ENCODE data around the gene METTL1.

The METTL1 gene

DNA sequence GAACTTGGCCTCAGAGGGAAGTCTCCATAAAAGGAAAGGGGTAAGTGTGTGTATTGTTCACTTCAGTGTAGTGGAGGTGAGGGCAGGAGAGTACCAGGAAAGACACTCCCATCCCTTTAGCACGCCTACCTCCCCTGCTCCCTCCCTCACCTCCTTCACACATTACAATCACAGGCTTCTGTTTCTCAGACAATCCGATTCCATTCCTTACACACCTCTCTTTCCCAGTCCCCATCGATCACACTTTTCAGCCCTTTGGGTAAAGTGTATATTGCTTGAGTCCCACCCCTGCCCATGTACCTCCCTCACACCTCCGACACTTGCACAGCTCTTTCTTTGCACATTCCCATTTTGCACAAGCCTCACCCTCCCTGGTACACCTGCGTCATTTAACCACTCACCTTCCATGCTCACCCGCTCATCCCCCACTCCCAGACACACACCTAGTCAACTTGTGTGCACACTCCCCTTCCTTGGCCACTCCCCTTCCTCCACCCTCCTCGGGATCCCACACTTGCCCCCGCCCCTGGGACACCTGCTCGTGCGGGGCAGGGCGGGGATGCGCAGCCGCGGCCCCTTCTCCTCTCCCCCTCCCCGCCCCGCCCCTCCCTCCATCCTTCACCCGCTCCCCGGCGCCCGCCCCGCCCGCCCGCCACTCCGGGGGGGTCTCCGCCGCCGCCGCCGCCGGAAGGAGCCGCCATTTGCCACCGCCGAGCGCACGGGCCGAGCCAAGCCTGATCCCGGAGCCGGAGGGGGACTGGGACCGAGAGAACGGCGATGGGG, 17.3 kb downstream of the METTL1 start, which contains the start of gene MARCHF9:
Gene MARCHF9, plus strand, starts transcription at position 693 of the 783 bp plus-strand sequence. CDS start 426 bp downstream, outside the sequence.
- in situ Hi-C loops (cut with MboI; ENCODE audit: low sequenced_read_pairs), result no loop called here

DNA sequence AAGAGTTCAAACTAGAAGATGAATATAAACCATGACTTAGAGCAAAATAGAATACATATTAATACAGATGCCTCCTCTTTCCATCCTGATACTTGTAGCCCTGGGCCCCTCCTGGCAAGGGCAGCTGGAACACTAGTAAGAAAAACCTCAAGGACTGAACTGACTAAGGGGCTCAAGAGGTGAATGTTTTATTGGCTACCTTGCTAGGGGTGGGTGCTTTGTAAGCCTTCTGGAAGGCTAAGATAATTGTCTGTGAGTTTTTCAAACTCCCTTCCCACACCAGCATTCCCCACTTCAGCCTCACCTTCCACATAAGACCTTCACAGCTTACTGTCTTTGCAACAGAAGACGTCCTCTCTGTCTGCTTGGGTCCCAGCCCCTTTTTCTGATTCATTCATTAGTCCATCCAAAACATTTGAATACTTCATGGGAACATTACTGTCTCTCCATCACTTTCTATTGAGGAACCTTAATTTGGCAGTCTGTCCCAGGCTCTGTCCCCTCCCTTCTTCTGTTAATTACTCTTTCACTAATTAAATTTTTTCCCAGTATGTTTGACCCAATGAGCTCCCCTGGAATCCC, 18.1 kb downstream of the METTL1 start:
- in situ Hi-C loops (cut with MboI; ENCODE audit: low sequenced_read_pairs), result no loop called here

DNA sequence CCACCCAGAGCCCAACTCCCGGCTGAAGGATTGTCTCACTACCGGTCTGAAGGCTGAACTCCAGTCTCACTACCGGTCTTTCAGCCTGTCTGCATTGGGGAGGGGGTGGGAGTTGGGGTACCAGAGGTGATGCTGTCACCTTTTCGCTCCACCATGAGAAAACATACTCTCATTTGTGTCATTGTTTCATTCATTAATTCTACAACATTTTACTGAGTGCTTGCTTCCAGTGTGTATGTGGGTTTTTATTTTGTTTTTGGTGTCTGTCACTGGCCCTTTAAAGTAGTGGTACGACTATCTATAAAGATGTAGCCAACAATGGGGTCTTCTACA, 19.3 kb downstream of the METTL1 start:
- in situ Hi-C loops (cut with MboI; ENCODE audit: low sequenced_read_pairs), result no loop called here

DNA sequence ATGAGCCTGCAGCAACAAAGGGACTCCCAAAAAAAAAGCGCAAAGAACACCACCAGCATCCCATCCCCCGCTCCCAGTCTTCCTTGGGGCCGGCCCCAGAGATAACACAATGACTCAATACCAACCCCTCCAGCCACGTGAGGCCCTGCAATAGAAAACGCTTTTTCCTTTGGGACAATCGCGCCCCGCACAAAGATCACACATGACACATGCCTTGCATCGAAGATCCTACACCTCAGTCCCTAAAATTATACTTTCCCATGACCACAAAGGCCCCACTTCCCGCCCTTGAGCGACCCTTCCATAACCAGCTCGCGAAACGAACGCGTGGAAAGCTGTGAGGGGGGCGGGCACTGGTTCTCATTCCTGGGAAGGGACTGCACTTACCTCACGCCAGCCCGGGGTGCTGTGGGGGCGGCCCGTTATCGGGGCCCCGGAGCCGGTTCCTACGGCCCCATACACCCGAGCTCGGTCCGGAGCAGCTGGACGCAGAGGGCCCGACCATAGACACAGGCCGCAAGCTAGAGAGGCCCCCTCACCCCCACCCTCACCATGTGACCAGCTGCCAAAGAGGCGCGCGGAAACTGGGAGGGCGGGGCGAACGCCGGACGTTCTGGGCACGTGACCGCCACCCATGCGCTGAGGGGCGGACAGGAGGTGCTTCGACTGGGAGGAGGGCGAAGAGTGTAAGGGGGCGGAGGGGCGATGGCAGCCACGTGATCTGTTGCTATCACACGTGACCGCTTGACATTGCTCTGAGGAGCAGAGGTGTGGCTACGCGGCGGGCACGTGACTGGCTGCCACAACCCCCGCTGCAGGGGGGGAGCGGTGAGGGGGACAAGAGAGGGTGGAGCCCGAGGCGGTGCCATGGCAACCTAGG, 19.9 kb downstream of the METTL1 start, which contains the start of gene CDK4:
Gene CDK4, minus strand, starts transcription at position 523 of the 880 bp plus-strand sequence. CDS start 593 bp downstream, outside the sequence.
- in situ Hi-C loops (cut with MboI; ENCODE audit: low sequenced_read_pairs), result no loop called here

DNA sequence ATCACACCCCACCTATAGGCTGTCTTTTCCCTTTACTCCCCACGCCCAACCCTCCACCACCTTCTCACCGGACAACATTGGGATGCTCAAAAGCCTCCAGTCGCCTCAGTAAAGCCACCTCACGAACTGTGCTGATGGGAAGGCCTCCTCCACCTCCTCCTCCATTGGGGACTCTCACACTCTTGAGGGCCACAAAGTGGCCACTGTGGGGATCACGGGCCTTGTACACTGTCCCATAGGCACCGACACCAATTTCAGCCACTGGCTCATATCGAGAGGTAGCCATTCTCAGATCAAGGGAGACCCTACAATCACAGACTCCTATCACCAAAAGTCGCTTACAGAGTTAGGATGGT, 20.5 kb downstream of the METTL1 start:
- in situ Hi-C loops (cut with MboI; ENCODE audit: low sequenced_read_pairs), result no loop called here

DNA sequence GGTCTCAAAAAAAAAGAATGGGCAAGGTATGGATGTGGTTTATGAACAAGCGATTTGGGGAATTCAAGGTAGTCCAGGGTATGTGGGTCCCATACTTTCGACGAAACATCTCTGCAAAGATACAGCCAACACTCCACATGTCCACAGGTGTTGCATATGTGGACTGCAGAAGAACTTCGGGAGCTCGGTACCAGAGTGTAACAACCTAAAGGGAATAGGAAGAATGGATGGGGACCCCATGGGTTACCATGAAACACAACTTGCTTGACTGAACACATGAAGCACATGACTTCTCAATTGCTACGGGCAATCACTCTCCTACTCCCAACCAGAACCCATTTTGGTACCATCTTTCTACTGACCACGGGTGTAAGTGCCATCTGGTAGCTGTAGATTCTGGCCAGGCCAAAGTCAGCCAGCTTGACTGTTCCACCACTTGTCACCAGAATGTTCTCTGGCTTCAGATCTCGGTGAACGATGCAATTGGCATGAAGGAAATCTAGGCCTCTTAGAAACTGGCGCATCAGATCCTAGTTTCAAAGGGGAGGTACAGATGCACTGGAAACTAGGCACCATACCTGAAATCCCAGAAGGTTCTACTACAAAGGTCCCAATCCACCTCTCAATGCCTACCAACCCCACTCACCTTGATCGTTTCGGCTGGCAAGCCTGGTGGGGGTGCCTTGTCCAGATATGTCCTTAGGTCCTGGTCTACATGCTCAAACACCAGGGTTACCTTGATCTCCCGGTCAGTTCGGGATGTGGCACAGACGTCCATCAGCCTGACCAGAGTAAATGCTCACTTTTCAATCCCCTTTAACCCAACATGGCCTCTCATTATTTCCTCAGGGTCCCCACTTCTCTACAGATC, 21.1 kb downstream of the METTL1 start:
- in situ Hi-C loops (cut with MboI; ENCODE audit: low sequenced_read_pairs), result no loop called here

DNA sequence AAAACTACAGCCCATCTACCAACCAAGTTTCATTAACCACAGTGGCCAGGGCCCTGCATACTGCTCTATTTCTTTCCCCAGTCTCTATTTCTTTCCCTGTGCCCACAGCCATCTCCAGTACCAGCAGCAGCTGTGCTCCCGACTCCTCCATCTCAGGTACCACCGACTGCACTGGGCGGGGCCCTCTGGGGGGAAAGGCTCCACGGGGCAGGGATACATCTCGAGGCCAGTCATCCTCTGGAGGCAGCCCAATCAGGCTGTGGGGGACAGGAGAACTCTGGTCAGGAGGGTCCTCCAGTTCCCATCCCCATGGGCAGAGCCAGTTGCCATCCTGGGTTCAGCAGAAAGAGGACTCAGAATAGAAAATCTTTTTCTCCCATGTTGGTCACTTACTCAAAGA, 22.8 kb downstream of the METTL1 start:
- in situ Hi-C loops (cut with MboI; ENCODE audit: low sequenced_read_pairs), result no loop called here

DNA sequence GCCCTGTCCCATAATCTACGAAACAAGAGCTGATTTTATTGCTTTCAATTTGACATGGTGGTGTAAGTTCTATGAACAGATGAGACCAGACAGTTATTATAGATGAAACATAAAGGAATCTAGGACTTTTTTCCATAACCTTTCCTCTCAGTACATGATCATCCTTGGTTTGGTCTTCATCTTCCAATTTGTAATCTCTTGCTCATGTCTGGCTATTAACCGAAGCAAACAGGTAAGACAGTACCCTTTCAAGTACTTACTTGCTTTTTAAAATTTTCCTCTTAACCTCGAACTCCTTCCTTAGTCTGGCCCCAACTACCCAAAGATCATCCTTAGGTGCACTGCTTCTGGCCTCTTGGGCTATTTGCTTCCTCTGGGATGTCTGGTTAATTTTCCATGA, 25.9 kb downstream of the METTL1 start:
- in situ Hi-C loops (cut with MboI; ENCODE audit: low sequenced_read_pairs), result no loop called here

DNA sequence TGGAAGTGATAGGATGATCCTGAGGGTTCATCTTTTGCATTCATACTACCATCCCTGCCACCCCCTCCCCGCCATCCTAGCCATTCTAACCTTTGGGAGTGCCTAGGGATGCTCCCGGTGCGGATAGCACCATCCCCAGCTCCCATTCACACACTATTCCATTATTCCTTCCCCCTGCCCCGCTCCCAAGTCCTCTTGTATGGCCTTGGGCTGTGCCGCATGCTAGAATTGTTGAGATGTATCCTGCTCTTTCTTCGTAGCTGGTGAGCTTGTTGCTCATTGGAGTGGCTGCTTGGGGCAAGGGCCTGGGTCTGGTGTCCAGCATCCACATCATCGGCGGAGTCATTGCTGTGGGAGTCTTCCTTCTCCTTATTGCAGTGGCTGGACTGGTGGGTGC, 26.4 kb downstream of the METTL1 start:
- in situ Hi-C loops (cut with MboI; ENCODE audit: low sequenced_read_pairs), result no loop called here

DNA sequence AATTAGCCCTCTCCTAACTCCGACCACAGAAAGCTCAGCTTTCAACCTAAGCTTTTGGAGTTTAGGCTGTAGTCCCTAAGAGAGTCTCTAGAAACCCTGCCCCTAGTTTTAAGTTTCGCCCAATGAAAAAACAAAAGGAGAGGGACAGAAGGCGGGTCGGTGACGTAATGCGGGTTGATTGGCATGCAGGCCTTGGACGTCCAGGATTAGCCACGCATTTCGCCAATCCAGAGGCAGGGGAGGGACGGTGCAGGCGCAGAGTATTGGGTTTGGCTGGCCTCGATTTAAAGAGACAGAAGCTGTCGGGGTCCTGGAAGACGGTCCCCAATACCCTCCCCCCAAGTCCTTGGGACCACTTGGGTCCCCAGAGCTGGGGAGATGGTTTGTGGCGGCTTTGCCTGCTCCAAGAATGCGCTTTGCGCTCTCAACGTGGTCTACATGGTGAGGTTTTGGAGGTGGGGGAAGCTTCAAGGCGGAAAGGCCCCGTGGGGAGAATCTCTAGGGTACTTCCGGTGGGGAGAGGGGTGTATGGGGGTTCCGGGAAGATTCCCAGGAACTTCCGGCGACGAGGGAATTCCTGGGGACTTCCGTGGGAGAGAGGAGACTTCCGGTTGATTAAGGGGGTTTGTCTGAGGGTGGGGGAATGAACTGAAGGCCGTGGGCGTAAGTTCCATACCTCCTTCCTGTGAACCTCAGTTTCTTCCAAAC, 27.0 kb downstream of the METTL1 start, which contains the start of gene TSPAN31:
Gene TSPAN31, plus strand, starts transcription at position 263 of the 708 bp plus-strand sequence. Its CDS starts 116 bp downstream, at position 379.
- in situ Hi-C loops (cut with MboI; ENCODE audit: low sequenced_read_pairs), result no loop called here

DNA sequence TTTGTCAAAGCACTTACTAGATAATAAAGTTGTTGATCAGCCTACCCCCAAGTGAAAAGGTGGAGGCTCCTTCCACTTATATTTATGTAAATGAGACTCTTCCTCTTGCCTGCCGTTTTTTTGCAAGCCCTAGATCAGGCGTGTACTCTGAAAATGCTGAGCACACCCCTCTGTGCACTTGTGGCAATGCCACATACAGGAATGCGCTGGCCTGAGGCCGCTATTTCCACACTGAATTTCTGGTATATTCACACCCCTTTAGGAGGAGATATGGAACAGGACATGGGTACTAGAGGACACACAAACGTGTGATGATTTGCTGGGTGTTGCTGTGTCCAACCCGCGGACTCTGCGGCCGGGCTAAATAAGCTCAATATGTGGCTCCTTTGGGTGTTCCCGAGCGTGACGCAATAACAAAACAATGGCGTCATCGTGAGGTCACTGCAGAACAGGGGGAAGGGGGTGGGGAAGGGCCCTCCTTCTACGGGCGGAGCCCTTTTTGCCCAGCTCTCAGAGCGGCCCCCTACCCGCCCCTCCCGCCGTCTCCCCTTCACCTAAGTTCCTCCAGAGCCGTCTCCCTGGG, 27.6 kb downstream of the METTL1 start:
- in situ Hi-C loops (cut with MboI; ENCODE audit: low sequenced_read_pairs), result no loop called here

DNA sequence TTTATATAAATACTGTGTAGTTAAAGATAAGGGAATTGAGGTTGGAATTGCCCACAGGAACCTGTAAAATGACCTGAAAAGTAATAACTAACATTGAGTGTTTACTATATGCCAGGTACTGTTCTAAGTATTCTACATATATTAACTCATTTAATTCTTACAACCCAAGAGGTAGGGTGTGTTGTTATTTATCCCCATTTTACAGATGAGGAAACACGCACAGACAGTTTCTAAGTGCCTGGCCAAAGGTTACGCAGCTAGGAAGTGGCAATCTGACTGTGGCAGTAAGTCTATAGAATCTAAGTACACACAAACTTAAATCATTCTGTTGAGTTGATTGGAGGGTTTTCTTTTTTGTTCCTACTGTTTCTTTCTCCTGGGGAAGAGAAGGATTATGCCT, 28.1 kb downstream of the METTL1 start:
- in situ Hi-C loops (cut with MboI; ENCODE audit: low sequenced_read_pairs), result no loop called here

DNA sequence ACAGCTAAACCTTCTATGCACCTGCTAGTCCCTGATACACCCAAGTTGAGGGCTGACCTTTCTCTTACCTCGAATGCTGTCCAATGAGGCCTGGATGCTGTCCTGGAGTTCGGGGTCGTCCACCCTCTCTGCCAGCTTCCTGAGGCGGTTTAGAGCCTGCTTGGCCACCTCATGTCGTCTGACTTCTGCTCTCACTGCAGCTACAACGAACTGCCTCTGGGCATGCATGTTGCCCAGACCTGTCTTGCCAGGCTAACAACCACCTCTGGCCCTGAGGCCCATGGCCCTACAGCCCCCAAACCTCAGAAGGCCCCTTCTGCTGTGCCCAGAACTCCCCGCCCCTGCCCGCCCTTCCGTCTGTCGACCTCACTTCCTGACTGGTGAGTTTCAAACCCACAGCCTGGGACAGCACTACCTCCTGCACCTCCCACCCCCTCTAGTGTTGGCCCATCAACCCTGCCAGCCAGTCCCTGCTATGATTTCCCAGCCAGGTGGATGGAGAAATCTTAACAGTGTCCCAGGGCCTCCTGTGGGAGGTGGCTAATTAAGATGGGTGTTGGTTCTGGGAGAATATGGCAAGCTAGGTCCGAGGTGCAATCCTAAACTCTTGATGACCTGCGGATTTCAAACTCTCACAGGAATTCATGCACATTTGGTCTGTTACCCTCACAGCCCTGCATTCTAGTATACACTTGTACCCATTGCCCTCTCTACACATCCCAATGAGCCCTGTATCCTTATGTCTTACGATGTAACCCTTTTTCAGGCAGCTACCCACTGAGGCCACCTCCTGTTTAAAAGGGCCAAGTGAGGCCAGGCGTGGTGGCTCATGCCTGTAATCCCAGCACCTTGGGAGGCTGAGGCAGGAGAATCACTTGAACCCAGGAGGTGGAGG, 29.8 kb downstream of the METTL1 start:
- in situ Hi-C loops (cut with MboI; ENCODE audit: low sequenced_read_pairs), result no loop called here

DNA sequence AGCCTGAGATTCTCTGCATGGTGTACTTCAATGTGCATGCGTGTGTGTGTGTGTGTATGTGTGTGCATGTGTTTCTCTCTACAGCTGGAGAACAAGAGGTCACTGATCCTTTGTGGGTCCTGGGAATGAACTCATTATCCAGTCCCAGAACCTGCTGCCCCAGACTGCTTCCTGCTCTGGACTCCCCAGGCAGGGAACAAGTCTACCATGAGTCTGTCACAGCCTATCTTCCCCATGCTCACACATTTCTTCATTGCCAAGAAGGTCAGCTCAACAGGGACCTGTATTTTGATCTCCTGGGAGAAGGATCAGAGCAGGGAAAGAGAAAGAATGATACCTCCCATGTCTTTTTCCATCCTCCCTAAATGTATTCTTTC, 30.5 kb downstream of the METTL1 start:
- in situ Hi-C loops (cut with MboI; ENCODE audit: low sequenced_read_pairs), result no loop called here

DNA sequence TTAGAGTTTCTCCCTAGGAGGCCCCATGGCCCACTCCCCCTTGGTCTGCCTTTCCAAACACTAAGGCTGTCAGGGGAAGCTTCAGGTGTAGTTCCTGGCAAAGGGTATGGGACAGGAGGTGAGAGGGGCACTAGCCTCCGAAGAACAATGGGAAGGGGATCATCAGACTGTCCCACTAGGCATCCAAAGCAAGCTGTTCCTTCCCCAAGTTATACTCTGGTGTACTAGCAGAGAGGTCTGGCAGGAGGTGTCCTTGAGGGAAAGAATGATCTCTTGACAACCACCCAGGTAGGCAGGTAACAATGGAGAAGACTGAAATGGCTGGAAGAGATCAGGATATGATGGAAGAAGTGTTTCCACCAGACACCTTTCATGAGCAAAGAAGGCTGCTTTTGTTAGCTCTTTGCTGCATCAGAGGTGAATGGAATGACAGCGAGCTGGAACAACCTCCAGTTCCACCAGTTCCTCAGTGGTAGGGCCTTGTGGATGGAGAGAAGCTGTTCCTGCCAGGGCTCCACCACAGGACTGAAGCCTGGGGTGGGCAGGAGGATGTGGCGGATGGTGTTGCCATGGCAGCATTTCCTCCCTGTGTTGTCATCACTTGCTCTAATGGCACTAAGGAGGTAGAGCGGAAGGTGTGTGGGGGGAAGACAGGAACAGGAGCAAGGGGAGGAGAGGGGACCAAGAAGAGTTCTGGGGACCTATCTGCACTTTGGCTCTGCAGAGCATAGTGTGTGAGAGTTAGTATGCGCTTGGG, 31.1 kb downstream of the METTL1 start:
- in situ Hi-C loops (cut with MboI; ENCODE audit: low sequenced_read_pairs), result no loop called here

DNA sequence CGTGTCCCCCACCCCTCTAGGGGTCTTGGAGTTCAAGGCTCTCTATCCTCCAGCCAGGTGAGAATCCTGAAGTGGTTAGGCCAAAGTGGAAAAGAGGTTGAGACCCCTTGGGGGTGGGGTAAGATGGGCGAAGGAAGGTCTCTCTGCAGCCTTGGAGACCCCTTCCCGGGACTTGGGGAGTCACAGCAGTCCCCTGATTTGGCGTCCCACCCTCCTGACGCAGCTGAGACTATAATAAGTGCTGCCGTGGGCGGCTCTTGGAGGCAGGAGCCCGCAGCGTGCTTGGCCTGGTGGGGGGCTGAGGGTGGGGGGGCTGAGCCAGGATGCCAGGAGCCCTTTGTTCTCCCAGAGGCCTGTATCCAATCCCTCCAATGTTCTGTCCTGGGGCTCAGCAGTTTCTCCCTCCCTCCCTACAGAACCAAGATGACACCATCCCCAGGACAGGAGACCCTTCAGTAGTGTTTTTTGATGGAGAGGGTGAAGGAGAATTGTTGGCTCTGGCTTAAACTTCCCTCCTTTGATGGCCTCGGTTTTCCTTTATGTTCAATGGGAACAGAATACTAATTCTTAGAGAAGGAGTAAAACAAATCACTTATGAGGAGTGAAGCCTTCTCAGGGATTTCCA, 31.9 kb downstream of the METTL1 start:
- in situ Hi-C loops (cut with MboI; ENCODE audit: low sequenced_read_pairs), result no loop called here

DNA sequence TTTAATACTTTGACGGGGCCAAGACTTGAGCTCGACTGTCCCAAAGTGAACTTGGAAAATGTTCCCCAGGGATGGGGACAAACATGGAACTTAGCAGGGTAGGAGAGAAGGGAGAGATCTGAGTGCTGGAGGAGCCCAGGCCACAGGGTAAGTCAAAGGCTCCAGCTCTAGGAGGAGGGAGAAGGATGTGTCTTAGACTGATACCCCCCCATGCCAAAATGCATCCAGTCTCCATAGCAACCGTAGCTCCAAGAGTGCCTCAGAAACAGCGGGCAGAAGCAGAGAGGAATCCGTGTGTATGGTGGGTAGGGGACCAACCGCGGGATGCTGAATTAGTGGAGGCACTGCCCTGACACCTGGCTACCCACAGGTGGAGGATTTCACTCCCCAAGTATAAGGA, 32.5 kb downstream of the METTL1 start:
- in situ Hi-C loops (cut with MboI; ENCODE audit: low sequenced_read_pairs), result no loop called here

Data from HL-60/S4 treated with retinoic acid at 250 ng/mL for 4 days and 3 days (cell line).